SK-N-SH (cell line): ENCODE data around the gene GFPT2. TPM values are rescaled to one million over a fixed set of nuclear protein-coding genes. Genes with fewer than 3 reads are reported as not detected.

Source experiments
- CTCF ChIA-PET: fragments of 300-600, 350-600 bp; formaldehyde crosslinking; extraction: SDS; loops from one replicate; lab custom pipeline; 2021; lab: Yijun Ruan, JAX
- POLR2A ChIA-PET: fragments of 350-600 bp; sonication (Branson Sonifier 250); formaldehyde crosslinking; extraction: SDS; loops from one replicate; lab custom pipeline; 2020; ENCODE audit warnings: antibody characterized with exemption, inconsistent platforms; lab: Yijun Ruan, JAX
- DNase-seq: peaks from one replicate; pipeline ENCODE4 v3.0.0; 2012
- H2AFZ ChIP-seq: fragments of 200-600 bp; sonication (generic); 2 replicates; pipeline ENCODE4 v1.8.1; 2016; ENCODE audit warnings: antibody characterized with exemption, mild to moderate bottlenecking, low read depth
- H3F3A ChIP-seq: fragments of 200-600 bp; sonication (generic); replicated peaks from 2 replicates; pipeline ENCODE3; 2016; ENCODE audit warnings: antibody characterized with exemption, mild to moderate bottlenecking; ENCODE audit not compliant: insufficient read depth
- H3K27ac ChIP-seq, 2 experiments: fragments of 200-500 bp in 1 of 2; fragments of 200-600 bp in 1 of 2; sonication (Bioruptor generic) in 1 of 2; sonication (generic), shearing (Covaris generic) in 1 of 2; 2 replicates each; pipeline versions ENCODE4 v1.5.1 to v1.6.1; 2014 to 2016; ENCODE audit warnings: low read depth in 2 of 2, inconsistent platforms in 1 of 2, low read length in 1 of 2, mild to moderate bottlenecking in 1 of 2, mixed read lengths in 1 of 2
- H3K27me3 ChIP-seq: fragments of 200-600 bp; sonication (generic), shearing (Covaris generic); 2 replicates; pipeline ENCODE4 v1.6.1; 2016; ENCODE audit warnings: mixed run types; ENCODE audit not compliant: insufficient read depth
- H3K36me3 ChIP-seq, 2 experiments: fragments of 200-500 bp in 1 of 2; fragments of 200-600 bp in 1 of 2; sonication (Bioruptor generic) in 1 of 2; sonication (generic) in 1 of 2; replicated peaks in 1 of 2; 2 replicates each; pipeline versions ENCODE3 to v1.5.1; 2014 to 2016; ENCODE audit warnings: low read length in 1 of 2, mild to moderate bottlenecking in 1 of 2; ENCODE audit not compliant: insufficient read depth in 2 of 2, control insufficient read depth in 1 of 2
- H3K4me1 ChIP-seq, 2 experiments: fragments of 200-500 bp in 1 of 2; fragments of 200-600 bp in 1 of 2; sonication (Bioruptor generic) in 1 of 2; sonication (generic), shearing (Covaris generic) in 1 of 2; 2 replicates each; pipeline versions ENCODE4 v1.5.1 to v1.6.1; 2014 to 2016; ENCODE audit warnings: low read depth in 1 of 2, low read length in 1 of 2, mixed run types in 1 of 2; ENCODE audit not compliant: insufficient read depth in 2 of 2, control insufficient read depth in 1 of 2
- H3K4me2 ChIP-seq: fragments of 200-600 bp; sonication (generic), shearing (Covaris generic); 2 replicates; pipeline ENCODE4 v1.6.1; 2017; ENCODE audit warnings: mixed run types
- H3K4me3 ChIP-seq, 2 experiments: fragments of 200-500 bp in 1 of 2; fragments of 200-600 bp in 1 of 2; sonication (Bioruptor generic) in 1 of 2; sonication (generic), shearing (Covaris generic) in 1 of 2; 2 replicates each; pipeline versions ENCODE4 v1.5.1 to v1.8.1; 2014 to 2016; ENCODE audit warnings: low read depth in 2 of 2, inconsistent platforms in 1 of 2, low read length in 1 of 2, mild to moderate bottlenecking in 1 of 2, mixed read lengths in 1 of 2, moderate library complexity in 1 of 2
- H3K79me2 ChIP-seq: fragments of 200-600 bp; sonication (generic); 2 replicates; pipeline ENCODE4 v1.8.1; 2017; ENCODE audit warnings: mild to moderate bottlenecking; ENCODE audit not compliant: insufficient read depth
- H3K9ac ChIP-seq: fragments of 200-600 bp; sonication (generic); 2 replicates; pipeline ENCODE4 v1.6.1; 2017; ENCODE audit warnings: mixed run types
- H3K9me2 ChIP-seq: fragments of 200-600 bp; sonication (generic); 2 replicates; pipeline ENCODE4 v1.6.1; 2017; ENCODE audit warnings: mixed run types
- H3K9me3 ChIP-seq: fragments of 200-600 bp; sonication (generic); 2 replicates; pipeline ENCODE4 v1.6.1; 2017; ENCODE audit warnings: mixed run types, mild to moderate bottlenecking, moderate library complexity
- H4K20me1 ChIP-seq: fragments of 200-600 bp; sonication (generic); 2 replicates; pipeline ENCODE4 v1.6.1; 2017; ENCODE audit warnings: mild to moderate bottlenecking, mixed run types; ENCODE audit not compliant: insufficient read depth
- CHD2 ChIP-seq: fragments of 150-350 bp; IDR thresholded peaks from 2 replicates; pipeline ENCODE4 v1.6.1; 2018; ENCODE audit warnings: low read length; ENCODE audit not compliant: partially characterized antibody
- ELF1 ChIP-seq: IDR thresholded peaks from 2 replicates; pipeline ENCODE4 v1.4.0; 2012
- EP300 ChIP-seq, 2 experiments: IDR thresholded peaks; 2 replicates each; pipeline versions ENCODE4 v1.4.0 to v1.6.1; 2012; ENCODE audit warnings: borderline replicate concordance in 1 of 2, low read depth in 1 of 2, low read length in 1 of 2
- IRF3 ChIP-seq: fragments of 150-350 bp; IDR thresholded peaks from 2 replicates; pipeline ENCODE4 v1.6.1; 2016; ENCODE audit warnings: mild to moderate bottlenecking, low read depth, low read length
- NRF1 ChIP-seq: IDR thresholded peaks from 2 replicates; pipeline ENCODE4 v1.6.1; 2012; ENCODE audit warnings: low read depth, mild to moderate bottlenecking, low read length
- RAD21 ChIP-seq: IDR thresholded peaks from 2 replicates; pipeline ENCODE4 v1.6.1; 2012; ENCODE audit warnings: mild to moderate bottlenecking, low read length
- REST ChIP-seq: IDR thresholded peaks from 2 replicates; pipeline ENCODE4 v1.6.1; 2012; ENCODE audit warnings: mild to moderate bottlenecking, low read depth, low read length, moderate library complexity
- RFX5 ChIP-seq: IDR thresholded peaks from 2 replicates; pipeline ENCODE4 v1.6.1; 2012; ENCODE audit warnings: mild to moderate bottlenecking, improper control_type of control experiment, low read length
- SMC3 ChIP-seq: IDR thresholded peaks from 2 replicates; pipeline ENCODE4 v1.6.1; 2012; ENCODE audit warnings: low read depth, low read length, improper control_type of control experiment
- WGBS: methylation state at CpG from one replicate; pipeline ENCODE4 v1.1.6; 2017; ENCODE audit warnings: low lambda C conversion rate; 5-methylcytosine and 5-hydroxymethylcytosine counted together
- polyA plus RNA-seq, 3 experiments: library from polyadenylated mRNA; depleted of rRNA; stranded (reverse); fragments of >200 nt; gene quantifications; 2 replicates each; pipeline ENCODE4 v1.2.3, GENCODE V29; 2012
- TF ChIP-seq, protein P1 (sequence below): IDR thresholded peaks from 2 replicates; pipeline ENCODE4; 2012
- TF ChIP-seq, protein P2 (sequence below): fragments of 200-600 bp; sonication (generic); IDR thresholded peaks from 2 replicates; pipeline ENCODE4 v1.6.1; 2017; ENCODE audit warnings: antibody characterized with exemption, mild to moderate bottlenecking, moderate library complexity

GFPT2 gene
- polyA plus RNA-seq, 1 of the 3 experiments (the other 2 are of a cell fraction): 8.1 TPM

DNA sequence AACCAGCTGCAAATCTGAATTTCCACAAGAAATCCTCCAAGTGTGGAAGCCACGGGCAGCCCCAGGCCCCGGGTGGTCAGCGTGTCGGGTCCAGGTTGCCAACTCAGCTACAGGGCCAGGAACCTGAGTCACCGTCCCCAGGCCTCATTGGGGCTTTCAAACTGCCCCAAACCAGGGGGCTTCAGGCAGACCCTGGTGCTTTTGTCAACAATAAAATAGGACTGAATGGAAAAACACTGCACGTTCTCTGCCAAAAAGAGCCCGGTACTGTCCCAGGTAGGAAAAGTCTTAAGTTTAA is 24.0 kb downstream of the GFPT2 start:
- no peaks in the 10 kb centered on the region for H3K79me2 ChIP-seq
- H3K9ac ChIP-seq: no peak overlapping the region
- no peaks in the 10 kb centered on the region for H3K36me3 ChIP-seq
- H3K27ac ChIP-seq: no peak overlapping the region
- no peak overlapping the region for H3K4me2 ChIP-seq
- no peaks in the 10 kb centered on the region for H4K20me1 ChIP-seq
- H3K4me3 ChIP-seq: no peak overlapping the region
- no peak overlapping the region for H2AFZ ChIP-seq
- H3F3A ChIP-seq: peaks cover 23% of the 10 kb centered on the region
- H3K9me3 ChIP-seq: no peaks in the 10 kb centered on the region
- H3K4me1 ChIP-seq: peaks cover 0 to 12% of the 10 kb centered on the region in 2 experiments; a peak in 2 of 4 replicates
- no peak for DNase-seq
- H3K9me2 ChIP-seq: no peaks in the 10 kb centered on the region
- CTCF ChIA-PET: interaction anchor here (0.6 to 11.1 kb wide), 63 partner anchors 10 to 501 kb away, joined by 3 to 171 read pairs (median 5); partner anchors contain the start of genes CNOT6, GFPT2, MAPK9 and RASGEF1C
- 62% methylated on average over 3 of the region's 7 CpGs for WGBS
- H3K27me3 ChIP-seq: no peaks in the 10 kb centered on the region
- TF ChIP-seq RFX5 (no peak), REST (no peak), EP300 (IDR thresholded peaks at IDR 0.05; ENCODE audit: borderline replicate concordance in 1 of 2, low read depth in 1 of 2, low read length in 1 of 2) (no peak), IRF3 (no peak), ELF1 (no peak)
- TF ChIP-seq, protein P1, sequence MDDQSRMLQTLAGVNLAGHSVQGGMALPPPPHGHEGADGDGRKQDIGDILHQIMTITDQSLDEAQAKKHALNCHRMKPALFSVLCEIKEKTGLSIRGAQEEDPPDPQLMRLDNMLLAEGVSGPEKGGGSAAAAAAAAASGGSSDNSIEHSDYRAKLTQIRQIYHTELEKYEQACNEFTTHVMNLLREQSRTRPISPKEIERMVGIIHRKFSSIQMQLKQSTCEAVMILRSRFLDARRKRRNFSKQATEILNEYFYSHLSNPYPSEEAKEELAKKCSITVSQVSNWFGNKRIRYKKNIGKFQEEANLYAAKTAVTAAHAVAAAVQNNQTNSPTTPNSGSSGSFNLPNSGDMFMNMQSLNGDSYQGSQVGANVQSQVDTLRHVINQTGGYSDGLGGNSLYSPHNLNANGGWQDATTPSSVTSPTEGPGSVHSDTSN: no peak
- TF ChIP-seq, all 33 proteins: peak for 0
- POLR2A ChIA-PET: interaction anchor here (1.2 kb wide), 1 partner anchor 35 kb away, joined by 4 read pairs; no protein-coding TSS in a partner anchor

DNA sequence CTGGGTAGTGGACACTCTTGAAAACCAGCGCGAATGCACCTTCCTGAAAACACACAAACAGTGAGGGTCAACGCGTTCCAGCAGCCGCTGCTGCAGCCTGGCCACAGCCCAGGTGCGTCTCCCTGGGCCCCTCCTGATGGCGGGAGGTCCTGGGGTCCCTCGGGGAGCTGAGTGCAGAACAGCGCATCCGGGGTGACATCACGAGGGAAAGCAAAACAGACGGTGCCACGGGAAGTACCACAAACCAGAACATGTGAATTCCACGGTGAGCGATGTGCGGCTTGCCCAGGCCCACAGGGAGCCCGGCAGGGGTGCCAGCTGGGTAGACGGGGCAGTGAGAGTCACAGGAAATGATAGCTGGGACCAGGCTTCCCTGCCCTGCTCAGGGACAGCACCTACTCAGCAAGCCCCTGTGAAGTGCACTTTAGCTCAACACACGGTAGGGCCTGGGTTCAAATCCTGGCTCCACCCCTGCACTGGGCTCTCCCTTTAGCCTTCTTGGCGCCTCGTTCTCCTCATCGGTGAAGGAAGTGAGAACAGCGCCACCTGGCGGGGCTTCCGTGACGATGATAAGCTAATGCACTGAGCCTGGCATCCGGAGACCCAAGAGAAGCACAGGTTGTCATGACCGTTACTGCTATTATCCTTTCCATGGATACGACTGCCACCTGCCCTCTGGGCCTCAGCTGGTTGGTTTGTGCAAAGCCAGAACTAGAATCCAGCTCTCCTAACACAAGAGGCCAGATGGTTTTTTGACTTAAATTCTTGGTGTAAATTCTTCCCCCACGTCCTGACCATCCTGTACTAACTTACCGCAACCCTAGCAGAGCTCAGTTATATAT is 24.6 kb downstream of the GFPT2 start:
- peaks cover 21% of the 10 kb centered on the region for H3F3A ChIP-seq

More for the DNA sequence above, 24.6 kb downstream of the GFPT2 start:
- WGBS: 54% methylated on average over 31 of the region's 31 CpGs
- H3K4me3 ChIP-seq: no peak overlapping the region; a peak in 1 of 4 replicates
- CTCF ChIA-PET: interaction anchor here (0.6 to 11.1 kb wide), 67 partner anchors 9 to 502 kb away, joined by 3 to 171 read pairs (median 5); partner anchors contain the start of genes CNOT6, GFPT2, MAPK9 and RASGEF1C
- DNase-seq: peak; percentile 87
- H3K79me2 ChIP-seq: no peaks in the 10 kb centered on the region
- H4K20me1 ChIP-seq: no peaks in the 10 kb centered on the region
- TF ChIP-seq SMC3: peak; percentile 77
- no peak for TF ChIP-seq NRF1
- TF ChIP-seq, protein P1: no peak
- TF ChIP-seq RAD21: peak; percentile 73
- TF ChIP-seq, protein P2, sequence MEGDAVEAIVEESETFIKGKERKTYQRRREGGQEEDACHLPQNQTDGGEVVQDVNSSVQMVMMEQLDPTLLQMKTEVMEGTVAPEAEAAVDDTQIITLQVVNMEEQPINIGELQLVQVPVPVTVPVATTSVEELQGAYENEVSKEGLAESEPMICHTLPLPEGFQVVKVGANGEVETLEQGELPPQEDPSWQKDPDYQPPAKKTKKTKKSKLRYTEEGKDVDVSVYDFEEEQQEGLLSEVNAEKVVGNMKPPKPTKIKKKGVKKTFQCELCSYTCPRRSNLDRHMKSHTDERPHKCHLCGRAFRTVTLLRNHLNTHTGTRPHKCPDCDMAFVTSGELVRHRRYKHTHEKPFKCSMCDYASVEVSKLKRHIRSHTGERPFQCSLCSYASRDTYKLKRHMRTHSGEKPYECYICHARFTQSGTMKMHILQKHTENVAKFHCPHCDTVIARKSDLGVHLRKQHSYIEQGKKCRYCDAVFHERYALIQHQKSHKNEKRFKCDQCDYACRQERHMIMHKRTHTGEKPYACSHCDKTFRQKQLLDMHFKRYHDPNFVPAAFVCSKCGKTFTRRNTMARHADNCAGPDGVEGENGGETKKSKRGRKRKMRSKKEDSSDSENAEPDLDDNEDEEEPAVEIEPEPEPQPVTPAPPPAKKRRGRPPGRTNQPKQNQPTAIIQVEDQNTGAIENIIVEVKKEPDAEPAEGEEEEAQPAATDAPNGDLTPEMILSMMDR: peak; percentile 81
- peak; percentile 30 for TF ChIP-seq CHD2
- TF ChIP-seq, all 33 proteins: peak for 4
- Histone ChIP-seq H3K4me2 (no peak overlapping the region), H2AFZ (no peak overlapping the region), H3K27ac (no peak overlapping the region), H3K27me3 (no peaks in the 10 kb centered on the region), H3K9ac (no peak overlapping the region), H3K9me2 (no peaks in the 10 kb centered on the region), H3K9me3 (no peaks in the 10 kb centered on the region), H3K36me3 (no peaks in the 10 kb centered on the region), H3K4me1 (peaks cover 0 to 12% of the 10 kb centered on the region in 2 experiments; a peak in 2 of 4 replicates)
- POLR2A ChIA-PET: interaction anchor here (1.2 kb wide), 1 partner anchor 34 kb away, joined by 4 read pairs; no protein-coding TSS in a partner anchor
